Esophagus squamous epithelium (tissue), 4 donors: Measurements from ENCODE around the gene IKBKE.

ENCODE experiments used
- POLR2A ChIP-seq, 4 donors: fragments of 450-650 bp; IDR thresholded peaks; one replicate each; pipeline ENCODE4 v1.6.1; 2017; ENCODE audit warnings: antibody characterized with exemption in 4 of 4, mild to moderate bottlenecking in 4 of 4, moderate library complexity in 3 of 4
- TF ChIP-seq, protein P1 (sequence below), 6 experiments: fragments of 450-650 bp in 4 of 6; fragments of 200-600 bp in 2 of 6; sonication (generic) in 2 of 6; IDR thresholded peaks; one replicate each; pipeline ENCODE4 v1.5.1; 2016 to 2019; ENCODE audit warnings: antibody characterized with exemption in 6 of 6, mild to moderate bottlenecking in 4 of 6, moderate library complexity in 4 of 6

- TF ChIP-seq, protein P1, sequence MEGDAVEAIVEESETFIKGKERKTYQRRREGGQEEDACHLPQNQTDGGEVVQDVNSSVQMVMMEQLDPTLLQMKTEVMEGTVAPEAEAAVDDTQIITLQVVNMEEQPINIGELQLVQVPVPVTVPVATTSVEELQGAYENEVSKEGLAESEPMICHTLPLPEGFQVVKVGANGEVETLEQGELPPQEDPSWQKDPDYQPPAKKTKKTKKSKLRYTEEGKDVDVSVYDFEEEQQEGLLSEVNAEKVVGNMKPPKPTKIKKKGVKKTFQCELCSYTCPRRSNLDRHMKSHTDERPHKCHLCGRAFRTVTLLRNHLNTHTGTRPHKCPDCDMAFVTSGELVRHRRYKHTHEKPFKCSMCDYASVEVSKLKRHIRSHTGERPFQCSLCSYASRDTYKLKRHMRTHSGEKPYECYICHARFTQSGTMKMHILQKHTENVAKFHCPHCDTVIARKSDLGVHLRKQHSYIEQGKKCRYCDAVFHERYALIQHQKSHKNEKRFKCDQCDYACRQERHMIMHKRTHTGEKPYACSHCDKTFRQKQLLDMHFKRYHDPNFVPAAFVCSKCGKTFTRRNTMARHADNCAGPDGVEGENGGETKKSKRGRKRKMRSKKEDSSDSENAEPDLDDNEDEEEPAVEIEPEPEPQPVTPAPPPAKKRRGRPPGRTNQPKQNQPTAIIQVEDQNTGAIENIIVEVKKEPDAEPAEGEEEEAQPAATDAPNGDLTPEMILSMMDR (IDR thresholded peaks at IDR 0.05): no peak
- no peak for TF ChIP-seq POLR2A (IDR thresholded peaks at IDR 0.05)
Measured at GRCh38 chr1:206502403-206502802, 32.1 kb downstream of the IKBKE start.
